ENCODE measurements around the gene LRIG1. TPM values are rescaled to one million over a fixed set of nuclear protein-coding genes. Genes with fewer than 3 reads are reported as not detected.

Gene LRIG1
- total RNA-seq, 1 experiment from 2014 or later, result 5.3 TPM

- ATAC-seq (no peak), DNase-seq (ENCODE audit: low read depth, low spot score) (no peak)
- no peak overlapping the region for H3K4me3 ChIP-seq (ENCODE audit: low read depth in 2 of 2, low read length in 2 of 2)
- no peaks in the 10 kb centered on the region for H3K4me1 ChIP-seq (ENCODE audit: control insufficient read depth, insufficient read depth, low read length)
- no peaks in the 10 kb centered on the region for H3K27me3 ChIP-seq (ENCODE audit: control insufficient read depth, insufficient read depth, low read length)
- intact Hi-C loops (cut with micrococcal nuclease; ENCODE audit: unreplicated experiment) (no loop called here), in situ Hi-C loops (cut with HindIII; ENCODE audit: low pct_unique_long_range_greater_than_20kb, low sequenced_read_pairs) (no loop called here)
- POLR2A ChIA-PET, result no interaction called here
- no peak overlapping the region for H3K27ac ChIP-seq (ENCODE audit: low read length)
- H3K36me3 ChIP-seq (ENCODE audit: control insufficient read depth, insufficient read depth, low read length), result no peaks in the 10 kb centered on the region
- no peak for TF ChIP-seq SIN3A (IDR thresholded peaks at IDR 0.05; ENCODE audit: borderline replicate concordance, insufficient read depth, low read depth, low read length)
- TF ChIP-seq TCF7L2 (IDR thresholded peaks at IDR 0.05; ENCODE audit: low read depth, low read length), result no peak
- TF ChIP-seq, protein P1, sequence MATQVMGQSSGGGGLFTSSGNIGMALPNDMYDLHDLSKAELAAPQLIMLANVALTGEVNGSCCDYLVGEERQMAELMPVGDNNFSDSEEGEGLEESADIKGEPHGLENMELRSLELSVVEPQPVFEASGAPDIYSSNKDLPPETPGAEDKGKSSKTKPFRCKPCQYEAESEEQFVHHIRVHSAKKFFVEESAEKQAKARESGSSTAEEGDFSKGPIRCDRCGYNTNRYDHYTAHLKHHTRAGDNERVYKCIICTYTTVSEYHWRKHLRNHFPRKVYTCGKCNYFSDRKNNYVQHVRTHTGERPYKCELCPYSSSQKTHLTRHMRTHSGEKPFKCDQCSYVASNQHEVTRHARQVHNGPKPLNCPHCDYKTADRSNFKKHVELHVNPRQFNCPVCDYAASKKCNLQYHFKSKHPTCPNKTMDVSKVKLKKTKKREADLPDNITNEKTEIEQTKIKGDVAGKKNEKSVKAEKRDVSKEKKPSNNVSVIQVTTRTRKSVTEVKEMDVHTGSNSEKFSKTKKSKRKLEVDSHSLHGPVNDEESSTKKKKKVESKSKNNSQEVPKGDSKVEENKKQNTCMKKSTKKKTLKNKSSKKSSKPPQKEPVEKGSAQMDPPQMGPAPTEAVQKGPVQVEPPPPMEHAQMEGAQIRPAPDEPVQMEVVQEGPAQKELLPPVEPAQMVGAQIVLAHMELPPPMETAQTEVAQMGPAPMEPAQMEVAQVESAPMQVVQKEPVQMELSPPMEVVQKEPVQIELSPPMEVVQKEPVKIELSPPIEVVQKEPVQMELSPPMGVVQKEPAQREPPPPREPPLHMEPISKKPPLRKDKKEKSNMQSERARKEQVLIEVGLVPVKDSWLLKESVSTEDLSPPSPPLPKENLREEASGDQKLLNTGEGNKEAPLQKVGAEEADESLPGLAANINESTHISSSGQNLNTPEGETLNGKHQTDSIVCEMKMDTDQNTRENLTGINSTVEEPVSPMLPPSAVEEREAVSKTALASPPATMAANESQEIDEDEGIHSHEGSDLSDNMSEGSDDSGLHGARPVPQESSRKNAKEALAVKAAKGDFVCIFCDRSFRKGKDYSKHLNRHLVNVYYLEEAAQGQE (IDR thresholded peaks at IDR 0.05; ENCODE audit: insufficient read depth in 1 of 2, low read depth in 2 of 2, low read length in 1 of 2), result no peak
- TF ChIP-seq, protein P2, sequence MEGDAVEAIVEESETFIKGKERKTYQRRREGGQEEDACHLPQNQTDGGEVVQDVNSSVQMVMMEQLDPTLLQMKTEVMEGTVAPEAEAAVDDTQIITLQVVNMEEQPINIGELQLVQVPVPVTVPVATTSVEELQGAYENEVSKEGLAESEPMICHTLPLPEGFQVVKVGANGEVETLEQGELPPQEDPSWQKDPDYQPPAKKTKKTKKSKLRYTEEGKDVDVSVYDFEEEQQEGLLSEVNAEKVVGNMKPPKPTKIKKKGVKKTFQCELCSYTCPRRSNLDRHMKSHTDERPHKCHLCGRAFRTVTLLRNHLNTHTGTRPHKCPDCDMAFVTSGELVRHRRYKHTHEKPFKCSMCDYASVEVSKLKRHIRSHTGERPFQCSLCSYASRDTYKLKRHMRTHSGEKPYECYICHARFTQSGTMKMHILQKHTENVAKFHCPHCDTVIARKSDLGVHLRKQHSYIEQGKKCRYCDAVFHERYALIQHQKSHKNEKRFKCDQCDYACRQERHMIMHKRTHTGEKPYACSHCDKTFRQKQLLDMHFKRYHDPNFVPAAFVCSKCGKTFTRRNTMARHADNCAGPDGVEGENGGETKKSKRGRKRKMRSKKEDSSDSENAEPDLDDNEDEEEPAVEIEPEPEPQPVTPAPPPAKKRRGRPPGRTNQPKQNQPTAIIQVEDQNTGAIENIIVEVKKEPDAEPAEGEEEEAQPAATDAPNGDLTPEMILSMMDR (IDR thresholded peaks at IDR 0.05), result no peak
- no peak for TF ChIP-seq POLR2AphosphoS5 (IDR thresholded peaks at IDR 0.05; ENCODE audit: low read depth, low read length)
- CTCF ChIA-PET, result no interaction called here
- H3K9me3 ChIP-seq (ENCODE audit: control insufficient read depth, insufficient read depth, low read depth, low read length), result no peaks in the 10 kb centered on the region
- no TSS peak for BruUV-seq (replicated peaks)
Observed at GRCh38 chr3:66401675-66402491, 98.9 kb downstream of the LRIG1 start.

DNA sequence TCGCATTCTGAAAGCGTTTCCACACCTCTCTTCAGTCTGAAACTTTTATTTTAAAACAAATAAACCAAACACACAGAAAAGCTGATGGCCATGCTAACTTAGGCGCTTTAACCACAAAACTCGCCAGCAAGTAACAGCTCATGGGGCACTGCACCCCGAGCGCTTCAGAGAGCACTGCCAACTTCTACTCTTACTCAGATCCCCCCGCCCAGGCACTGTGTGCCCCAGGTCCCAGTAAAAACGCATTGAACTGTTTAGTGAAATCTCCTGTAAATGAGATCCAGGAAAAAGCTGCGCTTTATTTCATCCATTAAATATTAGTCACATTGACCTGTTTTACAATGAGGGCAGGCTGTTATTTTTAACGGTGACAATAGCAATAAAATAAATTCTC, 99.7 kb downstream of the LRIG1 start:
- H3K36me3 ChIP-seq (ENCODE audit: control insufficient read depth, insufficient read depth, low read length), result no peaks in the 10 kb centered on the region
- H3K27me3 ChIP-seq (ENCODE audit: control insufficient read depth, insufficient read depth, low read length), result no peaks in the 10 kb centered on the region
- H3K4me3 ChIP-seq (ENCODE audit: low read depth in 2 of 2, low read length in 2 of 2), result no peak overlapping the region
- no peak overlapping the region for H3K27ac ChIP-seq (ENCODE audit: low read length)
- POLR2A ChIA-PET, result no interaction called here
- no peaks in the 10 kb centered on the region for H3K9me3 ChIP-seq (ENCODE audit: control insufficient read depth, insufficient read depth, low read depth, low read length)
- in situ Hi-C loops (cut with HindIII; ENCODE audit: low pct_unique_long_range_greater_than_20kb, low sequenced_read_pairs) (no loop called here), intact Hi-C loops (cut with micrococcal nuclease; ENCODE audit: unreplicated experiment) (no loop called here)
- BruUV-seq (replicated peaks), result no TSS peak
- no peak for ATAC-seq
- no peak for DNase-seq (ENCODE audit: low read depth, low spot score)
- no peaks in the 10 kb centered on the region for H3K4me1 ChIP-seq (ENCODE audit: control insufficient read depth, insufficient read depth, low read length)
- CTCF ChIA-PET, result no interaction called here
- TF ChIP-seq TCF7L2 (IDR thresholded peaks at IDR 0.05; ENCODE audit: low read depth, low read length) (no peak), POLR2AphosphoS5 (IDR thresholded peaks at IDR 0.05; ENCODE audit: low read depth, low read length) (no peak), SIN3A (IDR thresholded peaks at IDR 0.05; ENCODE audit: borderline replicate concordance, insufficient read depth, low read depth, low read length) (no peak)
- TF ChIP-seq, protein P2 (IDR thresholded peaks at IDR 0.05), result no peak
- TF ChIP-seq, protein P1 (IDR thresholded peaks at IDR 0.05; ENCODE audit: insufficient read depth in 1 of 2, low read depth in 2 of 2, low read length in 1 of 2), result no peak

Measured in Panc1 (cell line).